Esophagus muscularis mucosa (tissue), 4 donors: Measurements from ENCODE around the gene GRIK1. TPM values are rescaled to one million over a fixed set of nuclear protein-coding genes. Genes with fewer than 3 reads are reported as not detected.

Experiments used
- DNase-seq: peaks from one replicate; pipeline ENCODE4 v3.0.0-alpha.2; 2017; ENCODE audit errors: extremely low spot score
- H3K27ac ChIP-seq, 4 donors: fragments of 200-600 bp; sonication (generic); replicated peaks in 1 of 4; 1 replicate in 3 of 4; 2 replicates in 1 of 4; pipeline ENCODE4 v1.5.1; 2016 to 2019; ENCODE audit warnings: mild to moderate bottlenecking in 1 of 4
- H3K27me3 ChIP-seq, 4 donors: fragments of 200-600 bp; sonication (generic); one replicate each; pipeline versions ENCODE4 v1.5.1 to v1.6.0; 2016 to 2019
- H3K36me3 ChIP-seq, 4 donors: fragments of 200-600 bp; sonication (generic); one replicate each; pipeline ENCODE4 v1.5.1; 2016 to 2019
- H3K4me1 ChIP-seq, 4 donors: fragments of 200-600 bp; sonication (generic); one replicate each; pipeline ENCODE4 v1.5.1; 2016 to 2019
- H3K4me3 ChIP-seq, 4 donors: fragments of 200-600 bp; sonication (generic); 1 replicate in 2 of 4; 2 replicates in 2 of 4; pipeline ENCODE4 v1.5.1; 2016 to 2019; ENCODE audit warnings: mild to moderate bottlenecking in 4 of 4, moderate library complexity in 1 of 4
- H3K9me3 ChIP-seq, 4 donors: fragments of 200-600 bp; sonication (generic); 1 replicate in 3 of 4; 2 replicates in 1 of 4; pipeline ENCODE4 v1.5.1; 2016 to 2019
- CTCF ChIP-seq, 3 experiments: fragments of 200-600 bp in 2 of 3; fragments of 450-650 bp in 1 of 3; sonication (generic) in 2 of 3; IDR thresholded peaks; one replicate each; pipeline ENCODE4 v1.5.1; 2017 to 2019; ENCODE audit warnings: antibody characterized with exemption in 3 of 3, mild to moderate bottlenecking in 2 of 3, moderate library complexity in 1 of 3
- EP300 ChIP-seq: sonication (generic); formaldehyde crosslinking; IDR thresholded peaks from one replicate; pipeline ENCODE4 v1.6.1; 2017; ENCODE audit warnings: antibody characterized with exemption
- POLR2A ChIP-seq: fragments of 450-650 bp; IDR thresholded peaks from one replicate; pipeline ENCODE4 v1.6.1; 2017; ENCODE audit warnings: antibody characterized with exemption, moderate library complexity, mild to moderate bottlenecking, low read depth
- POLR2AphosphoS5 ChIP-seq, 2 donors: sonication (generic); formaldehyde crosslinking; IDR thresholded peaks; one replicate each; pipeline ENCODE4 v1.6.1; 2017; ENCODE audit warnings: antibody characterized with exemption in 2 of 2
- WGBS: methylation state at CpG from one replicate; pipeline ENCODE4 v1.1.5; 2018; 5-methylcytosine and 5-hydroxymethylcytosine counted together
- intact Hi-C: fragments of 100-400 bp; cut with DNase I; formaldehyde crosslinking; loops from one replicate; pipeline ENCODE4 v1.15.1; 2023
- total RNA-seq, 4 donors: library from RNA; depleted of rRNA; stranded (reverse); fragments of >200 nt; gene quantifications; one replicate each; pipeline versions ENCODE4 v1.1.0 to v1.2.1, GENCODE V29; 2016

Gene GRIK1
- total RNA-seq, 4 donors from 2014 or later = 0.19 to 0.40 (median 0.33) TPM; not detected in 1

- Histone ChIP-seq H3K4me3 (no peak overlapping the region), H3K36me3 (no peaks in the 10 kb centered on the region), H3K27me3 (no peaks in the 10 kb centered on the region), H3K4me1 (no peaks in the 10 kb centered on the region), H3K9me3 (no peaks in the 10 kb centered on the region), H3K27ac (no peak overlapping the region)
- TF ChIP-seq POLR2AphosphoS5 (IDR thresholded peaks at IDR 0.05) (no peak), CTCF (IDR thresholded peaks at IDR 0.05) (no peak), EP300 (no peak), POLR2A (no peak)
- intact Hi-C loops = no loop called here
- no peak for DNase-seq
- WGBS = 67% methylated on average over 2 of the region's 2 CpGs
Measured at GRCh38 chr21:29808153-29808552, 131.6 kb downstream of the GRIK1 start.

- no peaks in the 10 kb centered on the region for H3K9me3 ChIP-seq
- intact Hi-C loops = no loop called here
Measured at GRCh38 chr21:29805105-29805504, 134.7 kb downstream of the GRIK1 start.

GRCh38 chr21:29803191-29803590 lies 136.6 kb downstream of the GRIK1 start:
- no peaks in the 10 kb centered on the region for H3K9me3 ChIP-seq
- H3K36me3 ChIP-seq = no peaks in the 10 kb centered on the region
- H3K4me3 ChIP-seq = no peak overlapping the region
- TF ChIP-seq POLR2AphosphoS5 (IDR thresholded peaks at IDR 0.05) (no peak), EP300 (no peak), CTCF (IDR thresholded peaks at IDR 0.05) (no peak), POLR2A (no peak)
- no peak overlapping the region for H3K27ac ChIP-seq
- DNase-seq = no peak
- H3K4me1 ChIP-seq = no peaks in the 10 kb centered on the region
- intact Hi-C loops = no loop called here
- 94% methylated on average over 1 of the region's 1 CpG for WGBS
- no peaks in the 10 kb centered on the region for H3K27me3 ChIP-seq

More at GRCh38 chr21:29805105-29805504, 134.7 kb downstream of the GRIK1 start:
- WGBS = 67% methylated on average over 1 of the region's 1 CpG
- DNase-seq = no peak
- Histone ChIP-seq H3K4me1 (no peaks in the 10 kb centered on the region), H3K4me3 (no peak overlapping the region), H3K27me3 (no peaks in the 10 kb centered on the region), H3K36me3 (no peaks in the 10 kb centered on the region), H3K27ac (no peak overlapping the region)
- no peak for TF ChIP-seq EP300
- TF ChIP-seq POLR2AphosphoS5 (IDR thresholded peaks at IDR 0.05) = no peak
- no peak for TF ChIP-seq POLR2A
- TF ChIP-seq CTCF (IDR thresholded peaks at IDR 0.05) = no peak

- H3K9me3 ChIP-seq = no peaks in the 10 kb centered on the region
- WGBS = 87% methylated on average over 4 of the region's 4 CpGs
- H3K4me1 ChIP-seq = no peaks in the 10 kb centered on the region
- H3K27me3 ChIP-seq = no peaks in the 10 kb centered on the region
- no peak for DNase-seq
- intact Hi-C loops = no loop called here
- no peaks in the 10 kb centered on the region for H3K36me3 ChIP-seq
- TF ChIP-seq CTCF (IDR thresholded peaks at IDR 0.05) (no peak), EP300 (no peak), POLR2AphosphoS5 (IDR thresholded peaks at IDR 0.05) (no peak), POLR2A (no peak)
- H3K27ac ChIP-seq = no peak overlapping the region
- H3K4me3 ChIP-seq = no peak overlapping the region
Measured at GRCh38 chr21:29801122-29801521, 138.7 kb downstream of the GRIK1 start.

- intact Hi-C loops = no loop called here
- 55% methylated on average over 3 of the region's 3 CpGs for WGBS
Measured at GRCh38 chr21:29800056-29800455, 139.7 kb downstream of the GRIK1 start.

More at GRCh38 chr21:29800056-29800455, 139.7 kb downstream of the GRIK1 start:
- TF ChIP-seq POLR2AphosphoS5 (IDR thresholded peaks at IDR 0.05) = no peak
- TF ChIP-seq CTCF (IDR thresholded peaks at IDR 0.05) = no peak
- TF ChIP-seq POLR2A = no peak
- no peak for TF ChIP-seq EP300
- Histone ChIP-seq H3K4me3 (no peak overlapping the region), H3K27ac (no peak overlapping the region), H3K9me3 (no peaks in the 10 kb centered on the region), H3K36me3 (no peaks in the 10 kb centered on the region), H3K4me1 (no peaks in the 10 kb centered on the region), H3K27me3 (no peaks in the 10 kb centered on the region)
- DNase-seq = no peak
